G401 (cell line): ENCODE results near the gene GFRA1. TPM values are rescaled to one million over a fixed set of nuclear protein-coding genes. Genes with fewer than 3 reads are reported as not detected.
A peak's percentile ranks its signal among the peaks of the same experiment; 100 is the strongest.

Source experiments
- DNase-seq: peaks from one replicate; pipeline ENCODE4 v3.0.0-alpha.2; 2015; ENCODE audit warnings: low spot score
- in situ Hi-C: cut with HindIII; loops from 2 replicates; pipeline ENCODE4 v1.10.0; 2016; ENCODE audit warnings: low sequenced_read_pairs, mixed read lengths
- total RNA-seq: library from RNA; depleted of rRNA; stranded (reverse); fragments of >200 nt; shearing (Covaris generic); gene quantifications from 2 replicates; pipeline ENCODE4 v1.2.3, GENCODE V29; 2014

Gene GFRA1
- total RNA-seq, 1 experiment from 2014 or later, result 0.37 TPM

DNA sequence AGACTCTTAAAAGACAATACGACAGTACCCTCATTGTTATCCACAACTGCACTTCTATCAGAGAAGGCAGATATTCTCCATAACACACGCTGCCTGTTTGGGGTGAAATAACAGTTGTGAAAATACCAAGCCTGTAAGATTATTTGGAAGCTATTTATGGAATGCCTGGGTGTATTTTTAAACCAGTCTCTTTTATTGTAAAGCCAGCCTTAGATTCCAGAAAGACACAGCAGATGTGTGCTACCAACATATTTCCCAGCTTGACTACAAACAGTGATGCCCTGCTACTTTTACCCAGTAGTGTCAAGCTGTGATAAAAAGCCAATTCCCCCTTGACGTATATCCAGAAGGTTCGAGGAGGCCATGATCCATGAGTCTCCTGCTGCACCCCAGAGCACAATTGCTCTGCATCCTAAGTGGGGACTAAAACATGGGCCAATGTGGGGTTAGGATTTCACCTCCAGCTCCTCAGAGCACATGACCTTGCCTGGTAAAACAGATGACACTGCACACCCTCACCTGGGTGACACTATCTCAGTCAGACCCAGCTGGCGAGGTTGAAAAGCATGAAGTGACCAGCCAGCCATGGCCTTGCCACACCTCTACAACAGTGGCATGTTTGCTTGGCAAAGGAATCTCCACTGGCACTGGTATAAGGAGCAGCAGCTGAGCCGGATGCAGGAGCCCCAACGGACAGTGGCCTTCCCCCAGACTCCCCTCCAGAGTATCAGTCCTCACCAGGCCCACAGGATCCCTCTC is 62.2 kb downstream of the GFRA1 start:
- in situ Hi-C loops, result no loop called here
- no peak for DNase-seq

DNA sequence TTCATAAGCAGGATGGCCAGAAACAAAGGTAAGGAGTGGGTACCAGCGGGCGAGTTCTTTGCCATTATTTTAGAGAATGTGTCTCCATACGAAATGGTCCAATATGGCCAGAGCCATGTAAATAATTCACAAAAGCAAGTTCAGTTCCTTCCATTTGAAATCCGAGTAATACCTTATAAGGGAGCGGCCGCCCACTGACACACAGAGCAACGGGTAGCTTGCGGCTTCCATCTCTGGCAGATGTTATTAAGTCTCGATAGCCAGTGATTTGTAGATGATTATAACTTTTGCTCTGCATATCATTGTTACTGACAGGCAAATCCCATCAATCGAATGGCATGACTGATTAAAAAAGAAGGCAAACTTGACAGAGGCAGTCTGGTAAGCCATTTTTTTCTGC is 63.2 kb downstream of the GFRA1 start:
- no peak for DNase-seq
- in situ Hi-C loops, result no loop called here

DNA sequence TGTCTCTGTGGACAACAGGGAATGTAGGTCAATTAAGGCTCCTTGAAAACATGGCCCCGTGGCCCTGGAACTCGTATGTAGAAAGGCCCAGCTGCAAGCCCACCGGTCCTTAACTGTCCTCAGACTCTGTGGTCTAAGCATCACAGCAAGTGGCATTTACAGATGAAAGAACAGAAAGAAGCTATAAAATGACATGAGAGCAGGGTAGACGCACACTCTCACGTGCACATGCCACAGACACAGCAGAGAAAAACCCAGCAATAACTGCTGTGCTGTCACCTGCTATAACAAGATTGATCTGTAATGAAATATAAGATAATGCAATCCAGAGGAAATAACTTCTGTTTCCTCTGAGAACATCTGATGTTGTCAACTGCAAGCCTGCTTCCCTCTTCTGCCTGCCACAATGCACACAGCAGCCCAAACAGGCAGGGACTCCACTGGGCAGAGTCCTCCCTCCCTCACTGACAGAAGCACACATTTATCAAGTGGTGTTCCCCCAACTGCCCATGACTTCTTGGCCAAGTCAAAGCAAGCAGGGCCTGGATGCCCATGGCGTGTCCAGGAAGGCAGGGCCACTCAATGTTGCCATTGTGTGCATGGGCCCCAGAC is 63.9 kb downstream of the GFRA1 start:
- no peak for DNase-seq
- in situ Hi-C loops, result no loop called here

DNA sequence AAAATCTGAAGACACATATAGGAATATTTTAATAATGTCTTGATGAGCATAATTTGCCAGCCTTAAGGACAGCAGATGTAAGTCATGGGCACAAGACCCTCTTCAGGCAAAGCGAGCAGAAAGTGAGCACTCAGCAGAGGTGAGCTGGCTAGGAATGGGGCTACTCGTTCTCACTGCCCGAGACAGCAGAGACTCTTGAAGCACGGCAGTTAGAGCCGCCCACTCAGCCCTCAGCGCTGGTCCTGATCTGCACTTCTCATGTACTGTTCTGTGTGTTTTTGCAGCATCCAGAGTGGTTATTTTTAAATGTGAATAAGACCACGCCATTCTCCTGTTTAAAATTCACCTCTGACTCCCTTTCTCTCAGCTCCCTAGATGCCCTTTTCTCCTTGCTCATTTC is 65.3 kb downstream of the GFRA1 start:
- in situ Hi-C loops, result no loop called here
- no peak for DNase-seq

DNA sequence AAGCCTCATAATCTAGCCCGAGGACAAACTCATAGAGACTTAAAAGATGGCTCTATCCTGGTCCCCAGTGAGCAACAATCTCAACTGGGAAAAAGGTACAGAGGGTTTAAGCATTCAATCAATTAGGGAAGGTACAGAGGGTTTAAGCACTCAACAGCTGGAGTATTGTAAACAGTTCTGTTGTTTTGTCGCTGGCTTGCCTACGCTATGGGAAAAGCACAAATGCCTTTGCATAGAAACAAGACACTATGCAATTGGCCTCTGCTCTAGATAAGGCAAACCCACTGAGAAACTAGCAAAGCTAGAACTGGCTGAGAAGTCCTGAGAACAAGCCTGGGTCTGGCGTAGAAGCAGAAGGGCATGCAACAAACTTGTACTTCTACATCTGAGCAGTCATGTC is 69.3 kb downstream of the GFRA1 start:
- DNase-seq, result no peak
- in situ Hi-C loops, result no loop called here

DNA sequence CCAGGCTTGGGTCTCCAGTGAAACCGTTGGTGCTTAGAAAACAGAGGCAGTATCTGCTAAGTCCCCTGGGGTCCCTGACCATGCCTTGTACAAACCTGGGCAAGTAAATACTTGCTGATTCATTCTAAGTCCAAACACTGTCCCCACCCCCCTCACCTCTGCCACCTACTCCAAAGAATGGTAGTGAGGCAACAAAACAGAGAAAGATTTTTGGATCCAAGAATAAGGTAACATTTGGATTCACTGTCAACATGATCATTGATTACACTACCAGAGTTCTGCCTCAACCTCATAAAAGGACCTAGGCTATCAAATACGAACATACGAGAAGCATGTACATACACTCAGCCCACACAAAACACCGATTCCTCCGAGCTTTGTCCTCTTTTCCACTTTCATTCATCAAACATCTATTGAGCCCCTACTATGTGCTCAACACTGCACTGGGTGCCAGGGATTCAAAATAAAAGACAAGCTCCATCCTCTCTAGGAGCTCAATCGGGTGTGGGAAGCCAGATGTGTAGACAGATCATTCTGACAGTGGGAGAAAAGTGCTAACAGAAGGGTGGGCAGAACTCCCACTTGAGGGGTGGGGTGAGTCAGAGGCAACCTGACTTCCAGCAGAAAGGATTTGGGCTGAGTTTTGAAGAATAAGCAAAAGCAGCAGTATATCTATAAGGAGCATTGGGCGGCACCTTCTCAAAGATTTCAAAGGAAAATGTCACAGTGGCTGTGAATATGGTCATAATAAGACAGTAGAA is 71.2 kb downstream of the GFRA1 start:
- no peak for DNase-seq
- in situ Hi-C loops, result no loop called here

DNA sequence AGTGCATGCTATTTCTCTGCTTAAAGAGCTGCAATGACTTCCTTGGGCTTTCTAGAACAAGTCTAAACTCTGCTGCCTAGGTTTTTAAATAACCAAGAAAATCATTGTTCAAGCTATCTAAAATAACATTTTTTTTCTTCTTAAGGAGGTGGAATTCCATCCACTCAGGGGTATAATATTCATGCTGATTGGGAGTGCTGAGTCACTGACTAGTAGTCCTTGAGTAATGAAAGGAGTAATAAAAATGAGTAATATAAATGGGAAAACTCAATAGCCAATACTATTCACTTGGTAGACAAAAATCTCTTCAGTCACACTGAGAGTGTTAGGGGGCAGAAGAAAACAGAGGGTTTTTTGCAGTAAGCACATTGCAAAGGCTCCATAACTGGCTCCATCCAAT is 72.0 kb downstream of the GFRA1 start:
- in situ Hi-C loops, result no loop called here
- no peak for DNase-seq

DNA sequence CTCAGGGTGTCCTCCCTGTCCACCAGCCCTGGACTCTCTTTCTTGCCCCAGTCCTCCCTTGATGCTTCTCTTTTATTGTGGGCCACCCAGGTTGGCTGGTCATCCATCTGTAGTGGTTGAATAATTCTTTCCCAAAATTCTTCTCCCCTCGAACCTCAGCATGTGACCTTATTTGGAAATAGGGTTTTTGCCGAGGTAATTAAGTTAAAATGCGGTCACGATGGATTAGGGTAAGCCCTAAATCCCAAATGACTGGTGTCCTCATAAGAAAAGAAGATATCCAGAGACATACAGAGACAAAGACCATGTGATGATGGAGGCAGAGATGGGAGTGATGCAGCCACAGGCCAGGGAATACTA is 74.3 kb downstream of the GFRA1 start:
- no peak for DNase-seq
- in situ Hi-C loops, result no loop called here

DNA sequence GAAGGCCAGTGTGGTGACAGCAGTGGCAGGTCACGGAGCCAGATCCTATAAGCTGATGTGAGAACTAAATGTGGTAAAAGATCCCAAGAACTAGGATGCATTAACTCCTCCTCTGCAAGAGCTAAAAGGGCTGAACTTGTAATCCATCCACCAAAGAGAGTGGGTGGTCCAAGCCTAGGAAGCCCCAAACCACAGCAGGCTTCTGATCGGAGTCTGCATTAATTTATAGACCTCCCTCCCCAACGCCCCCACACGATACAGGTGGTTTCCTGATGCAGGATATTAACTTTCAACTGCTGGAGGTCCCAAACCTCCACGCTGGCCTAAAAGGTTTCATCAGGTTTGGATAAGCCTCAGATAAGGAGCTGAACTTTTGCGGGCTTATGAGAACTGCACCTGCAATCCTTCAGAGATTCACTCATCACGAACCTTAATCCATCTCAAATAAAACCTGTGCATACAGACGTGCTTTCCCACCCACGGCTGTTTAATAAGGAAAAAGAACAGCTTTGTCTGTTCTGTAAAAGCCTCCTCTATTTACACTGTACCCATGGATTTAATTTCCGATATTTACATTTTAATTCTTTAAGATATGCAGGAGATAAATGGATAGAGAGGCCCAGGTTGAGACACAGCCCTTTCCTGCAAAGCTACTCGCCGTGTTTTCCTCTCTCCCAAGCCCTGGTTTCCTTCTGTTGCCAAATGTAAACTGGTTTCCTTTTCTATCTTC is 74.9 kb downstream of the GFRA1 start:
- in situ Hi-C loops, result no loop called here
- no peak for DNase-seq

DNA sequence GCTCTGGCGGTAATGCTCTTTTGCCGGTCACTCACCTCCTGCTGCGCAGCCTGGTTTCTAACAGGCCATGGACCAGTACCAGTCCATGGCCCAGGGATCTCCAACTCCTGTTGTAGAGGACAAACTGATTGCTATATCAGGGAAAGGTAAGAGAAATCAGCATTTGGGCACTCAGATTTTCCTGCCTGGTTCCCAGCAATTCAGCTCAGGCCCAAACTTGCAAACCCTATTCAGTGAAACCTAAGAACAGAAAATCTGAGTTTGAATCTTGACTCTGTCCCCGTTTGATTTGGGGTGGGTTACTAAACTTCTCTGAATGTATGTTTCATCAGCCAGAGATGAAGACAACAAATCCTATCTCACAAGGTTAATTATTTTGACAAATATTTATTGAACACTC is 77.4 kb downstream of the GFRA1 start:
- DNase-seq, result no peak
- in situ Hi-C loops, result no loop called here

DNA sequence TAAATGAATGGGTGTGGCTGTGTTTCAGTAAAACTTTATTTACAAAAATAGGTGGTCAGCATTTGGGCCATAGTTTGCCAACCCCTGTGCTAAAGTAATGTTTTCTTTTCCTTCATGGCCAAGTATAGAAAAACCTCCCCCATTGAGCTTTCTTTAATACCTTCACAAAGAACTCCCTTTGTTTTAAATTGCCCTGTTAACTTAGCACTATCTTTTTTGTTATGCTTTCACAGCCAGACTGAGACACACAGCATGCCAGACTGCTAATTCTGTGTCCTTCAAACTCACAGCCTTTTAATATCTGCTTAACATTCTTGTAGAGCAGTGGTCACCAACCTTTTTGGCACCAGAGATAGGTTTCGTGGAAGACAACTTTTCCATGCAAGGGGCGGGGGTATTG is 78.0 kb downstream of the GFRA1 start:
- in situ Hi-C loops, result no loop called here
- DNase-seq, result no peak

DNA sequence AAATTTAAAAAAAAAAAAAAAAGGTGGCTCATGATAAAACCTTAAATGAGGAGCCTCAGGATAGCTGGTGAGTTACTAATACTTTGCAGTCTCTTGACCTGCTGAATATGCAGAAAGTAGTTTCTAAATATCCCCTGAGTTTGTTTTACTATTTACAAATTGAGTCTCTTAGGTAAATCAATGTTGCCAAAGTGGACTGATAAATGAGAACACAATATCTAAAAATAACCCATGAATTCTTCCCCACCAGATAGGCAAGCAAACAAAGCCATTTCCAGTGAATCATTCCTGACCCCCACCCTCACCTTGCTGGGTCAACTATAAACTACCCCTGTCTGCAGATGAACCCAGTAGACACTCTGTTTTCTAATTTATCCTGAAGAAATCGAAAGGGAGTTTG is 78.9 kb downstream of the GFRA1 start:
- in situ Hi-C loops, result no loop called here

DNA sequence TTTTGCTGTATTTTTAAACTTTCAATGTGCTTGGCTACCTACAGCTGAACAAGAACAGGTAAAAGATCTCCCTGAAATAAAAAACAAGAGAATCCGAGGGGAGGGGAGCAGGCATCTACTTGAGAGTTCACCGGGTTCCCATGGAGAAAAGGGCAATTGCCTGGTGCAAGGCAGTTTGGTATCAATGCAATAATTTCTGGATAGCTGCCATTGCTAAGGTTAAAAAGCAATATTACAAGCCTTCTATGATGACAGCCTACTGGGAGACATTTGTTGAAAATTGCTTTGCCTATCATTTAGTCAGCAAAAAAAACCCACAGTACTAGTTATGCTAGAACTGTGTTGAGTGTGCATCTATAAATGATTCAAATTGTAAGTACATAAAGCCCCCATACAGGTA is 82.1 kb downstream of the GFRA1 start:
- in situ Hi-C loops, result no loop called here
- no peak for DNase-seq

More for the DNA sequence above, 78.9 kb downstream of the GFRA1 start:
- DNase-seq, result no peak

DNA sequence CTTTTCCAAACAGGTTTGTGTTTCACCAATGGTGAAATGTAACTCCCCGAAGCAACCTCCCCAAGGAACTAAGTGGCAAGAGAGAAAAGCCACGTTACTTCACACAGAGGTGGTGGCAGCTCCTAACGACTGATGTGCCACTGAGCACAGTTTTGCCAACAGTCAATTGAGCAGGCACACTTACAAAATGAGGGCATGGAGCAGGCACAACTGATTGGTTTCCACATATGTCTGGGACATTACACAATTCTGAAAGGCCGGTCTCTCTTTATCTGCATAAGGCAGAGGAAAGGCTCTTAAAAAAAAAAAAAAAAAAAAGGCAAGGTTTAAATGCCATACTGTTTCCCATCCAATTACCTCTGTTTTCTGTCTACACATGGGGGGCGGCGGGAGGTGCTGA is 86.7 kb downstream of the GFRA1 start:
- no peak for DNase-seq
- in situ Hi-C loops, result no loop called here

DNA sequence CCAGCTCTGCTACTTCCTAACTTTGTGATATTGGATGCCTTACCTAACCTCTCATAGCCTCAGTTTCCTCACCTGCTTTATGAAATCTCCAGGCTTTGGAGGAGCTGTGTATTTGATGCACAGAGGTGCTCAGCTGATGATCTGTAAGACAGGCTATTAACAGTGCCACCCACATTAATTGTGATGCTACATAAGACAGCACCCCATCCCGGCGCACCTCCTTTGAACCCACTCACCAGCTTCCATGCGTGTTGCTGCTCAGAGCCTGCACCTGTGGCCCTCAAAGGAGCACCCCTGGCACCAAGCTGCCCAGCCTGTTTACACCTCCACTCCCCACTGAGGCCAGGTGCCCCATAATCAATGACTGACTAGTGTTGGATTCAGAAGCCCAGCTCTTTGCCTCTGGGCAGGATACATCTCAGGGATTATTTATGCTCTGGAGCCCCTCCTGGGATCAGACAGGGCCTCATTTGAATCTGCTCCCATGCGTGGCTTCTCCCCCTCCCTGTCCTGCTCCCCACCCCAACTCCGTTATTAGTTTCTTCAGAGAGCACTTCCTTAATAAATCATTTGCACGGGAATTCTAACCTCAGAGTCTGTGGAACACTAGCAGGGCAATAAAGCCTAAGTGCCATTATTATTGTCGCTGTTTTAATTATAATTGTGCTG is 87.7 kb downstream of the GFRA1 start:
- in situ Hi-C loops, result no loop called here
- no peak for DNase-seq

DNA sequence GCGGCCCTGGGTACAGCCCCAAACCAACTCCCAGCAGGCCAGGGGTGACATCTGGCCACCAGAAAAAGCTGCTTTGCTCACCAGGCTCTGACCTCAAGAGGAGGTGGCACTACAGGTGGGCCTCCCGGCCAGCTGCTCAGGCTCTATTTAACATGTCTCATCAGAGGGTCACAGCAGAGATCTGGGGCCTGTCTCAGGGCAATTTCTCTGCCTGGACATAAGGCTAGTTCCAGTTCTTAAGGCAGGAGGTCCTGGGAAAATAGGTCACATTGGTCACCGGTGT is 88.6 kb downstream of the GFRA1 start:
- in situ Hi-C loops, result no loop called here
- DNase-seq, result peak; percentile 42

DNA sequence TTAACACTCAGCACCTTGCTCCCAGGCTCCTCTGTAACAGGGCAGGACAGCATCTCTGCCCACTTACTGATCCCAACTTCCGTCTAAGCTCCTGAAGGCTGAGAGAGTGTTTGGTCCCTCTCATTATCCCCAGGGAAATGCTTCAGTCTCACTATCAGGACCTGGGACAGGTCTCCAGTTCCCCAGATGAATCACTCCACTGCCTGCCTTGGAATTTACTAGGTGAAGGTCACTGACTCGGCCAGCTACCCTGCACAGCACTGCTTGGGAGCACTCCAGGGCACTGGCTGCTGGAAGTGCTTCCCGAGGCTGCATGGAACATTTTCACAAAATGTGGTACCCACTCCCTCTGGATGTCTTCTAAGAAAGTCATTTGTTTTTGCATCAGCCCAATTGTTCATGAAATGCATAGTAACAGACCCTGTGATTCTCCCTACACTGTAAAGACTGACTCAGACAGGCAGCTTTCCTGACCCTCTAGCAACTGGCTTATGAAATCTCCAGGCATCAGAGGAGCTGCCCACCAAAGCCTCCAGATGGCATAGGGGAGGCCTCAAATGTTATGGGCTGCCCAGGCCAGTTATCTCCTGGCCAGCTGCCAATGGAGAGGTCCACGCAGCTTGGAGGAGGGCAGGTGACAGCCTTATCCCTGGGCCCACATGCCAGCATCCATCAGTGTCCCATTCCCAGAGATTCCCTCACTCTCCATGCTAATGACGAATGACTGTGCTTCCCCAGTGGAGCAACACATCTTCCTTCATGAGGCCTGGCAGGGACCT is 89.1 kb downstream of the GFRA1 start:
- peak; percentile 71 for DNase-seq

DNA sequence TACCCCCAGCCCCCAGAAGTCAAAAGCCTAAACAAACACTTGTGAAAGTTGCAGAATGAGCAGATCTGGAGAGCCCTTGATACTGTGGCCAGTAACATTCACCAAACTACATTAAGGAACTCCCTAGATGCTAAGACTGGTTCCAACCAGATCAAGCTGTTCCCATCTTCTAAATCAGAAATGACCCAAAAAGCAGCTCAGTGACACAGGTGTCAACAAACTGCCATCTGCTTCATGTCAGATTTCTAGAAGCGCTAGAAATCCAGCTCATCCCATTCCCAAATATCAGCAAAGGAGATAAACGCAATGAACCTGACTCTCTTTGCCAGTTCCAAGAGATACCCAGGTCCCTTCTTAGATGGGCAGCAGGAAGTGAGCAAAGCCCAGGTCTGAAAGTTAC is 90.6 kb downstream of the GFRA1 start:
- DNase-seq, result peak; percentile 77
- in situ Hi-C loops, result no loop called here

More for the DNA sequence above, 89.1 kb downstream of the GFRA1 start:
- in situ Hi-C loops, result no loop called here

DNA sequence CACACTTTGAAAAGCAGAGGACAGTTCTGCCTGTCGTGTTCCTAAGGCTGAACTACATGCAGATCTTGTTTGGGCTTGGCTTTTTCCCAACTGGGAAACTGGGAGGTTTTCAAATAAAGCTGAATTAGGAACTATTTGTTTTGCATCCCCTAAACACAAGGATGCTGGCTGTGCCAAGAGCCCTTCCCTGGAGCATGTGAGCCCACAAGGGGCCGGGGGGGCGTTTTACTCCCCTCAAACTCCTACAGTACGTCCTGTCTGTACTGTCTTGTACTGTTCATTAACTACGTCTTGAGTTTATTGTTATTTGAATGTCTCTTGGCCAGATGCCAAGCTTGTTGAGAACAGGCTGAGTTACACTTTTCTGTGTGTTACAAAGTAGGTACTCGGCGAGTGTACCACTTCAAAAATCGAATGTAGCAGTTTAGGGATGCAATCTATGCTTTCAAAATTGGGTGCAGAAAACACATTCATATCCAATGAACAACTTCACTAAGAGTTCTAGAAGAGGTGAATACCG is 94.9 kb downstream of the GFRA1 start:
- in situ Hi-C loops, result no loop called here
- no peak for DNase-seq
